HG02610 (cell line): ENCODE measurements around the gene GBP2.
"Not testable (repeated sequence)": the region's sequence is repeated elsewhere in the genome, so short reads cannot be mapped to it uniquely, and the experiment has no call there.

Experiments used
- ATAC-seq: cut with Tn5 transposase; IDR thresholded peaks from one replicate; pipeline ENCODE4 v1.9.1; 2021; ENCODE audit warnings: mild to moderate bottlenecking, moderate library complexity; ENCODE audit not compliant: unreplicated experiment

The GBP2 gene

GRCh38 chr1:89128003-89128458 is 2.1 kb upstream of the GBP2 start:
- ATAC-seq = not testable (repeated sequence)

- ATAC-seq = not testable (repeated sequence)
These were observed 970 bp upstream of the GBP2 start for GRCh38 chr1:89126602-89127565.

GRCh38 chr1:89125240-89125912 is 538 bp downstream of the GBP2 start:
- ATAC-seq = peak; percentile 15

DNA sequence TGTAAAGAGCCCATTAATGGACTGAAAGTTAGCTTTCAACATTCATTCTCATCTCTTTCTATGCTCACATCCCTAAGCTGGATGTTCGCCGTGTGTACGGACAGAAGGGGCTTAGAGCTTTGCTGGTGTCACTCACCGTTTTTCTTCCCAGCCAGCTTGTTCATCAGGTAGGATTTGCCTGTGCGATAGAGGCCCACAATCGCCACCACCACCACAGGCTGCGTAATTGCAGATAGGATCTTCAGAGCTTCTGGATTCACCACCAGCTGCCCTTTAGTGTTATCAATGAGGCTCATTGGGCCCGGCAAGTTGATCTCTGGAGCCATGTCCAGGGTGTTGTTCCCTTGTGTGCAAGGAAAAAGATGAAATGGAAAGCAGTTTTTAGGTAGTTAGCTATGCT is 4.3 kb downstream of the GBP2 start:
- ATAC-seq = no peak

- ATAC-seq = no peak
These were observed 11.3 kb downstream of the GBP2 start for GRCh38 chr1:89114662-89115061.

GRCh38 chr1:89112871-89113613 is 12.9 kb downstream of the GBP2 start:
- ATAC-seq = no peak

GRCh38 chr1:89104687-89105086 is 21.2 kb downstream of the GBP2 start:
- ATAC-seq = no peak

DNA sequence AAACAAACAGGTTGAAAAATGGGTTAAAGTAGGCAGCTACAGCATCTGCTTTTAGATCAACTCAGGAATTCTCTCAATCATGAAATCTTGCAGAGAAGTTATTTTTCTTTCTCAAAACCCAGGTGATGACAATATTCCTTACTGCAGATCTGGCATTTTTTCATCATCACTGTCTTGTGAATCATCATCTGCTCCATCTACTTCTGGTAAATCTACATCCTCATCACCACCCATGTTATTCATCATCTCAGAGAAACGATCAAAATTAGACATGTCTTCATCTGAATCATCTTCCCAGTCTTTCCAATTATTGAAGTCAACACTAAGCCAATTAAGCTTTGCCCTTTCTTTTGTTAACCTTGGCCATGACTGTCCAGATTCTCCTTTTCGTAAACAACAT is 21.8 kb downstream of the GBP2 start:
- no peak for ATAC-seq

- no peak for ATAC-seq
These were observed 23.9 kb downstream of the GBP2 start for GRCh38 chr1:89102021-89102420.

- ATAC-seq = no peak
These were observed 25.5 kb downstream of the GBP2 start for GRCh38 chr1:89100412-89100811.

DNA sequence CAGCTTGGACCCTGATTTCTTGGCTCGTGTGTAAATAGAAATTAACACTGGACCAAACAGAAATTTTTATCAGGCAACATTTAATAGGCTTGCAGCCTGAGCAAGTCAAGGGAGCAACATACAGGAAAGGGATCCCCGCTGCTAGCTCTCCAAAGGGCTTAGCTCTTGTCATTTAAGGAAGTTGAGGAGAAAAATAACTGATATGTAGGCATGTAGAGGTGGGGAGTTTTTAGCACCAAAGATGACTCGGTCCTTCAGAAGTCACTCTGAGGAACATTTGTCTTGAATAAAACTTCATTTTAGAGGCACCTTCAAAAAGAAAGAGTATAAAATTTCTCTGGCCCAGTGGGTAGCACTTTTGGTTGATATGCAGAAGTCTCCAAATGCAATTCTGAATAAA is 27.1 kb downstream of the GBP2 start:
- no peak for ATAC-seq

DNA sequence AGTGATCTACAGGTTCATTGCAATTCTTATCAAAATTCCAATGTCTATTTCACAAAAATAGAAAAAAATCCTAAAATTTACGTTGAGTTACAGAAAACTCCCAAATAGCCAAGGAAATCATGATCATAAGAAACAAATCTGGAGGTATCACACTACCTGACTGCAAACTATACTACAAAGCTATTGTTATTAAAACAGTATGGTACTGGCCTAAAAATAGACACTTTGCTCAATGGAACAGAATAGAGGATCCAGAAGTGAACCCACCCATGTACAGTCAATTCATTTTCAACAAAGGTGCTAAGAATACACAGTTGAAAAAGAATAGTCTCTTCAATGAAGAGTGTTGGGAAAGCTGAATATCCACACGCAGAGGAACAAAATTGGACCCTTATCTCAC is 30.2 kb downstream of the GBP2 start:
- no peak for ATAC-seq

DNA sequence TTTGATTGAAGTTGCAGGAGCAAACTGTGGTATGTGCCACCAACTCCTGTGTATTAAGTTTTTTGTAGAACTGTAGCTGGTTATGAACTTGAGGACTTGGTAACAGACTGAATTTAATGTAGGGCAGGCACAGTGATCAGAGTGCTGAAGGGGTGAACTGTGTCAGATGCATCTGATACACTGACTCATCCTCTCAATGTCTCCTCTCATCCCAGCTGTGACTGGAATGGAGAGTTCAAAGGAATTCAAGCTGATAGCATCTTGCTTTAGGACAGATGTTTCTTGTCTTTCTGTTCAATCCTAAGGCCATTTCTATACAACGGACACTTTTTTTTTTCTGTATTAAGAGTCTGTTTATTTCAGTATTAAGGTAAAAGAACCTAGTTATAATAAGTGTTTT is 36.0 kb downstream of the GBP2 start:
- ATAC-seq = no peak

GRCh38 chr1:89088572-89088971 is 37.3 kb downstream of the GBP2 start:
- ATAC-seq = no peak

DNA sequence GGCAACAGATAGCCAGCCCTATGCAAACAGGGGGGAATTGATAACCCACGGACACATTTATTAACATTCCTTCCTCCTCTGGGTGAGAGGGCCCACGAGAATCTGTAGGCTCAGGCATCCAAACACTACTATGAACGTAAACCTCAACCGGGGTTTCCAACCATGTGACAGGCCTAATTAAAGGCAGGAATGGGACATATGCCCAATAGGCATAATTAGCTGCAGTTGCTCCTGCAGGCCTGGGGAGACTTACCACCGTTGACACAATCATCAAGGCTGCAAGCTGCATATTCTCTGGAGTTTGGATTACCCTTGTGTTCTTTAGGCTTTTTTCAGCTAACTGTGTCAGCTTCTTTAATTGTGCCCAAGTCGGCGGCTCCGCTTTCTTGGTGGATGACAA is 38.7 kb downstream of the GBP2 start:
- no peak for ATAC-seq

GRCh38 chr1:89085781-89086180 is 40.1 kb downstream of the GBP2 start:
- no peak for ATAC-seq

DNA sequence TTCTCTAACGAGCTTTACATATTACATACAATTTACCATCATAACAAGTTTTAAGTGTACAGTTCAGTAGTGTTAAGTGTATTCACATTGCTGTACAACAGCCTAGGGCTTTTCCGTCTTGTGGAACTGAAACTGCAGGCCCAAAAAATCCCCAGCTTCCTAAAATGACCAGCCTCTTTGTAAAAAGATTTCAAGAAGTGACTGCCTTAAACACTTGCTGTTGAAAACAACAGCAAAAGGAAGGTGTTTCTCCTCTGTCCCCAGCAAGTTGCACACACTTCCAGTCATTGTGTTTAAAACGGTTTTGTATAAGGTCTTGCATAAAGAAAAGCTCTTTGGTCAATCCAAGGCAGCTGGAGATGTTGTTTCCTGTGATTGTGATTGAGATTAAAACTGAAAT is 44.9 kb downstream of the GBP2 start:
- peak; percentile 87 for ATAC-seq

GRCh38 chr1:89080068-89080467 is 45.8 kb downstream of the GBP2 start:
- not testable (repeated sequence) for ATAC-seq

GRCh38 chr1:89072466-89073065 is 53.3 kb downstream of the GBP2 start:
- ATAC-seq = not testable (repeated sequence)

GRCh38 chr1:89070509-89070908 is 55.4 kb downstream of the GBP2 start:
- no peak for ATAC-seq

DNA sequence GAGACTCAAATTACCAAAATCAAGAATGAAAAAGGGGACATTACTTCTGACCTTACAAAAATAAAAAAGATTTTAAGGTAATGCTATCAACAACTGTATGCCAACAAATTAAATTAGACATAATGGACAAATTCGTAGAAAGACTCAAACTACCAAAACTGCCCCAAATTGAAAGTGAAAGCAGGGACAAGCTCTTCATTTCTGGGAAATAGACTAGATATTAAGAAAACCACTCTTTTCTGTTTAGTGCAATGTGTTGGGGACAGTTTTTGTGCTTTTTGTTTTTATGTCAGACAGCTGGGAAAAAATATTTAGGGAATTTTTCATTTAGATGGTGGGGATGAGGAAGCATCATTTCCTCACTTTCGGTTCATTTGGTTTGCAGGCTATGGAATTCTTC is 56.0 kb downstream of the GBP2 start:
- ATAC-seq = no peak
